ENCODE results near the gene TAGLN3.

The TAGLN3 gene

DNA sequence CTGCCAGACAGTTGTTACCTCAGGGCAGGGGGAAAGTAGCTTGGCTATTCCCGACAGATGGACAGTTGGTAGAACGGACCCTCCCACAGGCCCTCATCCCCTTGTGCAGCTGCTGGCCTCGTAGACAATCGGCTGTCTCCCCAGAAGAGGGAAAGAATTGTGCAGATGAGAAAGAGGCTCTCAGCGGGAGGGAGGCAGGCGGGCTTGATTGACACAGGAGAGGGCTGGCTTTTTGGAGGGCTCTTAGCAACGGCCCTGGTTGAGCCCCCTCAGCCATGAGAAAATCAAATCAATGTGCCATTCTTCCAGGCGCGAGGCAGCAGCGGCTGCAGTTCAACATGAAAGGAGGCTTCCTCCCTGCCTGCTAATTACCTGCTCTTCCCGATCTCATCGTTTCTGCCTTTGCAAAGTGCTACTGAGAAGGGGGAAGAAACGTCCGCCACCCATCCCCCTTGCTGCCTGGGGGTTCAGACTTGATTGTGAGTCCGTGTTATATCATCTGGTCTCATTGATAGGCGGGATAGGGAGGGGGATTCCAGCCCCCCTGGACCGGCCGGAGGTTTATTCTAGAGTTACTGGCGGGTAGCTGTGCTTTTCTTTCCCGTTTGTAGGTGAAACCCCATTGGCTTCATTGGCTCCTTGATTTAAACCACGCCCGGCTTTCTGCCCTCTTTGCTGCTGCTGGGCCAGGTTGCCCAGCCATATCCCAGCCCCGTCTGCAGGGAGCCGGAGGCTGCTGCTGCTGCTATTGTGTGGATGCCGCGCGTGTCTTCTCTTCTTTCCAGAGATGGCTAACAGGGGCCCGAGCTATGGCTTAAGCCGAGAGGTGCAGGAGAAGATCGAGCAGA lies at the start of gene TAGLN3:
Gene TAGLN3 (plus strand): TSS at position 287 of the 848 bp plus-strand sequence. CDS start 501 bp downstream, at position 788.
- no peak for DNase-seq (ENCODE audit: extremely low read depth, low read depth)
- TF ChIP-seq, protein P1, sequence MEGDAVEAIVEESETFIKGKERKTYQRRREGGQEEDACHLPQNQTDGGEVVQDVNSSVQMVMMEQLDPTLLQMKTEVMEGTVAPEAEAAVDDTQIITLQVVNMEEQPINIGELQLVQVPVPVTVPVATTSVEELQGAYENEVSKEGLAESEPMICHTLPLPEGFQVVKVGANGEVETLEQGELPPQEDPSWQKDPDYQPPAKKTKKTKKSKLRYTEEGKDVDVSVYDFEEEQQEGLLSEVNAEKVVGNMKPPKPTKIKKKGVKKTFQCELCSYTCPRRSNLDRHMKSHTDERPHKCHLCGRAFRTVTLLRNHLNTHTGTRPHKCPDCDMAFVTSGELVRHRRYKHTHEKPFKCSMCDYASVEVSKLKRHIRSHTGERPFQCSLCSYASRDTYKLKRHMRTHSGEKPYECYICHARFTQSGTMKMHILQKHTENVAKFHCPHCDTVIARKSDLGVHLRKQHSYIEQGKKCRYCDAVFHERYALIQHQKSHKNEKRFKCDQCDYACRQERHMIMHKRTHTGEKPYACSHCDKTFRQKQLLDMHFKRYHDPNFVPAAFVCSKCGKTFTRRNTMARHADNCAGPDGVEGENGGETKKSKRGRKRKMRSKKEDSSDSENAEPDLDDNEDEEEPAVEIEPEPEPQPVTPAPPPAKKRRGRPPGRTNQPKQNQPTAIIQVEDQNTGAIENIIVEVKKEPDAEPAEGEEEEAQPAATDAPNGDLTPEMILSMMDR (IDR thresholded peaks at IDR 0.05; ENCODE audit: low read depth, low read length): no peak

GRCh38 chr3:111949712-111950111 lies 49.0 kb upstream of the TAGLN3 start:
- DNase-seq (ENCODE audit: extremely low read depth, low read depth): no peak
- TF ChIP-seq, protein P1 (IDR thresholded peaks at IDR 0.05; ENCODE audit: low read depth, low read length): no peak

DNA sequence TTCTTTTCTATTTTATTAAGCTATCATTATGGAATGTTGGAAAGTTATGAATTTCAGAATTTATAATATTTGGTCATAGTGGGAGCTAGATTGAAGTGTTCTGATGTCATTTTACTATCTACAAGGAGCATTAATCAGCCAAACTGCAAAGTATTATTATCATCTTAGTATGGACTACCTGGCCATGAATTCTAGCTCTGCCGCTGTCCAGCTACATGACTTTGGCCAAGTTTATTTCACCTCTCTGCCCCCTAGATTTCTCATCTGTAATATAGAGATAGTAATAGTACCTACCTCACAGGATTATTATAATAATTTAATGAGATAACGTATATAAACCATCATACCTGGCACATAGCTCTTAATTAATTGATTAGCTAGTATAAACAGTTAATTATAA lies 47.7 kb upstream of the TAGLN3 start:
- TF ChIP-seq, protein P1 (IDR thresholded peaks at IDR 0.05; ENCODE audit: low read depth, low read length): no peak
- DNase-seq (ENCODE audit: extremely low read depth, low read depth): no peak

DNA sequence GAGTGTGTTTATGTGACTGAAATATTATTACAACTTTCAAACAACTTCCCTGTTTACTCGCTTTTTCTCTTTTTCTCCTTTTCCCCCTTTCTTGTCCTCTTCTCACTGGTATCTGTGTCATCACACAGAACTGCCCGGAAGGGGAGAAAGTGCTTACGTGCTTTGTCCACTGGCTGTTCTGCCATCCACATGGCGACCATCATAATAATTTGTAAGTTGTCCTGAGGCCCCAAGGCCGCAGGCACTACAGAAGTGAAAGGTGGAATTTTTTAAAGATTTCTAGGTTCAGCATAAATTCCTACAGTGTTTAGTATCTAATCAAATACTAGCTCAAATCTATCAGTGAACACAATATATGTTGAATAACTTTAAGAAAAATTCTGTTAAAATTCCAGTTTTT lies 46.6 kb upstream of the TAGLN3 start:
- DNase-seq (ENCODE audit: extremely low read depth, low read depth): no peak
- TF ChIP-seq, protein P1 (IDR thresholded peaks at IDR 0.05; ENCODE audit: low read depth, low read length): no peak

GRCh38 chr3:111952866-111953450 lies 45.8 kb upstream of the TAGLN3 start:
- DNase-seq (ENCODE audit: extremely low read depth, low read depth): no peak
- TF ChIP-seq, protein P1 (IDR thresholded peaks at IDR 0.05; ENCODE audit: low read depth, low read length): no peak

GRCh38 chr3:111954228-111954990 lies 44.3 kb upstream of the TAGLN3 start:
- DNase-seq (ENCODE audit: extremely low read depth, low read depth): peak; percentile 83
- TF ChIP-seq, protein P1 (IDR thresholded peaks at IDR 0.05; ENCODE audit: low read depth, low read length): no peak

Data from AG09319 (cell line).